Epithelial cell of proximal tubule (primary cell): ENCODE data around the gene C11orf91. TPM values are rescaled to one million over a fixed set of nuclear protein-coding genes. Genes with fewer than 3 reads are reported as not detected.
"Not testable (repeated sequence)": the region's sequence is repeated elsewhere in the genome, so short reads cannot be mapped to it uniquely, and the experiment has no call there.

Experiments used
- DNase-seq: peaks from one replicate; pipeline ENCODE4 v3.0.0-alpha.2; 2011; ENCODE audit warnings: low read depth
- H3K4me3 ChIP-seq: 2 replicates; pipeline ENCODE4 v1.5.1; 2011; ENCODE audit warnings: low read depth, mild to moderate bottlenecking, low read length
- CTCF ChIP-seq: conservative IDR thresholded peaks from 2 replicates; pipeline ENCODE4 v1.5.1; 2012; ENCODE audit warnings: low read depth, mild to moderate bottlenecking, low read length
- total RNA-seq: library from RNA; depleted of rRNA; stranded (reverse); fragments of >200 nt; gene quantifications from 2 replicates; pipeline ENCODE4 v1.2.3, GENCODE V29; 2015

The C11orf91 gene
- total RNA-seq, 1 donor from 2014 or later, result not detected

GRCh38 chr11:33689501-33689900 lies 11.1 kb downstream of the C11orf91 start:
- no peak for DNase-seq
- H3K4me3 ChIP-seq, result no peak overlapping the region
- no peak for TF ChIP-seq CTCF

DNA sequence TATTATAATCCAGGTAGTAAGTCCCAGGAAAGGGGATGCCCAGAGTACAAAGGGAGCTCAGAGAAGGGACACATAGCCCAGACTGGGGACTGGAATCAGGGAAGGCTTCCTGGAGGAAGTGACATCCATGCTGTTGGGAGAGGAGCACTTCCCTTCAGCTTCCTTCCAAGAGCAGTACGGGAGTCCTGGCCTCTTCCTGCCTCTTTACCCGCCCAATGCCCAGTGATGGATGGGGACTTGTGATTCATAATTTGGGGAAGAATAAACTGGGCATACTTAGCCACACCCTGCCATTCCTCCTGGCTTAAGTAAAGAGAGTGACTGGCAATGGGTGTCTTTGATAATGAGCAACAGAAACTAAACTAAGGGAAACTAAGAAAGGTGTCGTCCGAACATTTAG lies 11.5 kb downstream of the C11orf91 start:
- no peak overlapping the region for H3K4me3 ChIP-seq
- DNase-seq, result no peak

GRCh38 chr11:33687733-33688479 lies 12.7 kb downstream of the C11orf91 start:
- H3K4me3 ChIP-seq, result no peak overlapping the region
- DNase-seq, result no peak
- TF ChIP-seq CTCF, result peak; percentile 86

More for the DNA sequence above, 11.5 kb downstream of the C11orf91 start:
- TF ChIP-seq CTCF, result no peak

DNA sequence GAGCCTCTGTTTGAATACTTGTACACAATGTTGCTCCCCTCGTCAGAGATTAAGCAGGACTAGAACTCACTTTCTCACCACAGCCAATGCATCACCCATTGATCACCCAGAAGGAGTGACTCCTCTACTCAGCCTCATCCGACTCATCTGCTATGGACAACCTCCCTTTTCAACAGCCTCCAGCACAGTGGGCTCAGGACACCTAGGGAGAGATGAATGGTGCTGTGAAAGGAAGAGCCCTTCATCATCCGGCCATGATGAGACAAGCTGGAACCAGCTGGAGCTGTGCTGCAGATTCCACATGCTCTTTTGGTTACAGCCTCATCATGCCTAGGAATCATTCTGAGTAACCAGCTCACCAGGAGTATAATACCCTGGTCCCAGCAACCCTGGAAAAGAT lies 15.5 kb downstream of the C11orf91 start:
- no peak for DNase-seq
- no peak overlapping the region for H3K4me3 ChIP-seq
- no peak for TF ChIP-seq CTCF

DNA sequence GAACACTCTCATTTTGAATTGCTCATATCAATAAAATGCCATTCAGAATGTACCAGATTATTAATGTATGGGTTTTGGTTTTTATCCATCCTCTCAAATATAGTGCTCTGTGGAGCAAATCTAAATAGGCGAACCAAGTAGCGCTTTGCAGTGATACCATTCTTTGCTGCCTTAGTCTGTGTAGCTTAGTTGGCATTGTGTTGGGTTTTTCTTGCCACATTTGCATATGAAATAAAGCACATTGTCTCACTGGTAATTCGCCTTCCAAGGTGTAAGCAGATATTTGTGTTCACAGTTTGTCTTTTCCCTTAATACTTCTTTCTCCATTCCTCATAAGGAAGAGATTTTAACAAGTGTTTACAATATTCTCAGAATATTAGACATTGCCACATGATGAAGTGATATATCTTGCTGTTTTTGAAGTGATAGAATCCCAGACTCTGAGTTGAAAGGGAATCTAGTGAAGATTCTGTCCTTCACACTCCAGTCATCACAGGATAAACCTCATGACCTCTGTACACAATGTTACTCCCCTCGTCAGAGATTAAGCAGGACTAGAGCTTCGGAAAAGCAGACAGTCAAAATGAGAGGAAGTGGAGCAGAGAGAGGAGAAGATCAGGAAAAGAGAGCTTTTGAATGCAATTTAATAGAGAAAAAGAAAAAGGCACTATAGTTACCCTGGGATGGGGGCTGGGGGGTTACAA lies 16.5 kb downstream of the C11orf91 start:
- DNase-seq, result no peak
- TF ChIP-seq CTCF, result no peak
- H3K4me3 ChIP-seq, result no peak overlapping the region

GRCh38 chr11:33682446-33682845 lies 18.2 kb downstream of the C11orf91 start:
- H3K4me3 ChIP-seq, result no peak overlapping the region
- no peak for DNase-seq
- peak; percentile 5 for TF ChIP-seq CTCF

DNA sequence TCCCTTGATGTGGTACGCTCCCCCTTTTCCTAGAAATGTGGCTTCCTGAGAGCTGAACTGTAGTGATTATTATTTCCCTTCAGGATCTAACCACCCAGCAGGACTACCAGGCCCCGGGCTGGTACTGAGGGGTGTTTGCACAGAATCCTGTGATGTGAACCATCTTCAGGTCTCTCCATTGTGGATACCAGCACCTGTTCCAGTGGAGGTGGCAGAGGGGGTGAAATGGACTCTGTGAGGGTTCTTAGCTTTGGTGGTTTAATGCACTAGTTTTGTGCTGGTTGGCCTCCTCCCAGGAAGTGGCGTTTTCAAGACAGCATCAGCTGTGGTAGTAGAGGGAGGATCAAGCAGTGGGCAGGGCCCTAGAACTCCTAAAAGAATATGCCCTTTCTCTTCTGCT lies 18.6 kb downstream of the C11orf91 start:
- H3K4me3 ChIP-seq, result no peak overlapping the region
- TF ChIP-seq CTCF, result no peak
- no peak for DNase-seq

DNA sequence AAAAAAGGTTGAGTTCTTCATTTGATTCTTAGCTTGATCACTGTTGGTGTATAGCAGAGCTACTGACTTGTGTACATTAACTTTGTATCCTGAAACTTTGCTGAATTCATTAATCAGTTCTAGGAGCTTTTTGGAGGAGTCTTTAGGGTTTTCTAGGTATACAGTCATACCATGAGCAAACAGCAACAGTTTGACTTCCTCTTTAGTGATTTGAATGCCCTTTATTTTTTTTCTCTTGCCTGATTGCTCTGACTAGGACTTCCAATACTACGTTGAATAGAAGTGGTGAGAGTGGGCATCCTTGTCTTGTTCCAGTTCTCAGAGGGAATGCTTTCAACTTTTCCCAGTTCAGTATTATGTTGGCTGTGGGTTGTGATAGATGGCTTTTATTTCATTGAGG lies 22.0 kb downstream of the C11orf91 start:
- not testable (repeated sequence) for DNase-seq, H3K4me3 ChIP-seq
